ENCODE data around the gene CELF4.

GRCh38 chr18:37541517-37541916 lies 24.1 kb downstream of the CELF4 start:
- TF ChIP-seq CTCF (conservative IDR thresholded peaks at IDR 0.05) (no peak), ZFX (IDR thresholded peaks at IDR 0.05) (no peak)

Data from C4-2B (cell line).